OCI-M2 (cell line): ENCODE data around the gene MYO5A.
"Not testable (repeated sequence)": the region's sequence is repeated elsewhere in the genome, so short reads cannot be mapped to it uniquely, and the experiment has no call there.

ENCODE experiments used
- DNase-seq: peaks from one replicate; lab custom pipeline; 2025; ENCODE audit not compliant: unreplicated experiment; lab: John Stamatoyannopoulos, UW

Gene MYO5A

GRCh38 chr15:52294881-52295420 is 233.7 kb downstream of the MYO5A start:
- no peak for DNase-seq

- no peak for DNase-seq
Observed at GRCh38 chr15:52292780-52293392, 235.8 kb downstream of the MYO5A start.

- DNase-seq = no peak
Observed at GRCh38 chr15:52291204-52291603, 237.5 kb downstream of the MYO5A start.

DNA sequence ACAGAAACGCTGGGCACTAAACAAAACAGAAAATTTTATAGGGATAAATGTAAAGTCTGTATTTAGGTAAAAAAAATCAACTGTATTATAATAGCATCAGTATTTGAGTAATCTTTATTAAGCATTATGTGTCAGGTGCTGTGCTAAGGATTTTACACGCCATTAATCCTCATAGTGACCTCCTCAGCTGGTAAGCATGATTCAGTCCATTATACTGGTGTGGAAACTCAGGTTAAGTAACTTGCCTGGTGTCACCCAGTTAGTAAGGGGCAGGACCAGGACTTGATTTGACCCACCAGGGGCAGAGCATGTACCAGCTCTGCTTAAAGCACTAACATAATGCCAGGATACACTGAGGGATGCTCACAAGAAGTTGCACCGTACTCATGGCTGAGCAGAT is 237.9 kb downstream of the MYO5A start:
- no peak for DNase-seq

DNA sequence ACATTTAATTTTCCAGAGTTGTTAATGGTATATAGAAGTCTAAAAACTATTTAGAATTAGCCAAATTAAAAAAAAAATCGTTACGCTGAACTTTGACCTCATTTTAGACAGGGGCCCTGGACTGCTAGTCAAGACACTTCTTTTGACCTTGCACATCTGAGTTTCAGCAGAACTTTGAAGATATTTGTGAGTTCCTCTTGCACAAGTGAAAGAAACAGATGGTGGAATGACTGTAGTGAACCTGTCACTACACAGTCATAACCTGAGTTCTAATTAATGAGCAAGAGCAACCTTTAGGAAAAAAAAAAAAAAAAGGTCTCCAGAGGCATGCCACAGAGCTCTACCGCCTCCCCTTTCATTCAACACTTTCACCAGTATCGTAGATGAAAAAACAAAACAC is 238.4 kb downstream of the MYO5A start:
- no peak for DNase-seq

- DNase-seq = no peak
Observed at GRCh38 chr15:52289629-52290081, 239.0 kb downstream of the MYO5A start.

GRCh38 chr15:52288986-52289385 is 239.7 kb downstream of the MYO5A start:
- DNase-seq = no peak

GRCh38 chr15:52288051-52288942 is 240.4 kb downstream of the MYO5A start:
- no peak for DNase-seq

DNA sequence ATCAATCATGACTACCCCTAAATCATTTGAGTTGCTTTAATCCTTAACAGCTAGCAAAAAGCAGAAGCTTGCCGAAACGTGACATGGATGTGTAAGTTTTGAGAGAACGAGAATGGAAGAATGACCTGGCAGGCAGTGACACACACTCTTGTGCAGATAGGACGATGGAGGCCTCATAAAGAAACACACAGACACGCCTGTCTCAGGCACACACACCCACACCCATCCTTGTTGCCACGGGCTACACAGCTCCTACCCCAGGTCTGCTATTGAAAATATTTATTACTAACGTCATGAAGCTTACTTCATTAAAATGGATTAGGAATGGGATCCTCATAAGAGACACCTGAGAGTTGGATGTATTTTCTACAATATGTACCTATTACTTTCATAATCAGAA is 241.6 kb downstream of the MYO5A start:
- no peak for DNase-seq

- not testable (repeated sequence) for DNase-seq
Observed at GRCh38 chr15:52285941-52286340, 242.7 kb downstream of the MYO5A start.

GRCh38 chr15:52284164-52284563 is 244.5 kb downstream of the MYO5A start:
- no peak for DNase-seq

DNA sequence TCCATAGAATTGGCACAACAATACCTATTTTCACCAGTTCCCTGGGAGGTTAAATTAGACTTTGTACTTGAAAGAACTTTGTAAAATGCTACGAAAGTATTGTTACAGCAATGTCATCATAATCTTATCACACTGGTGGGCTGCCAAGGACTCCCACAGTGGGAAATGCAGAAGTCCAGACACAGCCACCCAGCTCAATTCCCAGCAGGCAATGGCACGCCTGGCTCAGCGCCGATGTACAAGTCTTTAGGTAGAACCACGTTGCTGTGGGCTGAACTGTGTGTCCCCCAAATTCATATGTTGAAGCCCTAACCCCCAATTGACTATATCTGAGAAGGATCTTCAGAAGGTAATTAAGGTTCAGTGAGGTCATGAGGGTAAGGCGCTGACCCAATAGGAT is 245.4 kb downstream of the MYO5A start:
- no peak for DNase-seq

DNA sequence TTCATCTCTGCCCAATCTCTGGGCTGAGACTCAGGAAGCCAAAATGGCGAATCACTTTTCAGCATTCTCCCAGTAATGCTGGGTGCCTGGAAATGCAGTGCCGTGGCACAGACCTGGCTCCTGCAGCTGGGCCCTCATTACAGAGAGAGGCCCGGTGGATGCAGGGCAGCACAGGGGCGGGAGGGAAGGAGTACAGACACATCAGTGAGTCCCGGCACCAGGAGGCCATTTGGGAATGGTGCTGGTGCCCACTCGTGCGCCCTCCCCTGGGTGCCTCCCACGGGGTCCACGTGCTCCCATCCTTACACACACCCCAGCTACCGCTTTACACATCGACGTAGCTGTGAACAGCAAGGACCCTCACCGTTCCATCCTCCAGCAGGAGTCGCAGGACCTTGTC is 246.3 kb downstream of the MYO5A start:
- DNase-seq = no peak

- no peak for DNase-seq
Observed at GRCh38 chr15:52281085-52282035, 247.3 kb downstream of the MYO5A start.

DNA sequence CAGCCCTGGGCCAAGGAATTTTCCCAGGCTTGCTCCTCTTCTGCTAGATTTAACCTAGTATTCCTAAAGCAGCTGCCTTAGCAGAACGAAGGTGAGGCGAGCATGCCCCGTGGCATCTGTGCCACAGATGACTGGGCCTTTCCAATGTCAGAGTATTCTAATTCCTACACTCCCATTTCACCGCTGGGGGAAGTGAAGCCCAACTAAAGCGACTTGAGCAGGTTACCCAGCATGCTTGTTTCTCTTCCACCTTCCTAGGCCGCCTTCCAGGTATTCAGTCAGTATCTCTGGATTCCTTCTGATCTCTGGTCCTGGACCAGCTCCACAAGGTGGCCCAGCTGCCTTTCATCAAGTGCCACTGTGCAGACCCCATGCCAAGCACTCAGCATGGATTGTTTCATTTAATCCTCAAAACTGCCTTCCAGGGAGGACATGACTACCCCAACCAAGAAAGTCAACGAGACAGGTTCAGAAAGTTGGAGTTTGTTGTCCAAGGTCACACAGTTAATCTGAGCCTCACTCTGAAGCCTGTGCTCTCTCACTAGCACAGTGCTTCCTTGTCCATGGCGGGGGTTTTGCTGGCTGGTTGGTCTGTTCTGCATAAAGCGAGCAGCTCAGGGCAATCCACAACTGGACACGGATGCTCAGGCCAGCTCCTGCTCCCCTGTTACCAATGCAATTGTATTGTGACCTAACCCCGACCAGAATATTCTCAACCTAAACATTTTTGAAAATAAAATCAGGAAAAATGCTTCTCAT is 248.2 kb downstream of the MYO5A start:
- no peak for DNase-seq

- DNase-seq = no peak
Observed at GRCh38 chr15:52278636-52279367, 249.9 kb downstream of the MYO5A start.

GRCh38 chr15:52278135-52278534 is 250.5 kb downstream of the MYO5A start:
- no peak for DNase-seq

DNA sequence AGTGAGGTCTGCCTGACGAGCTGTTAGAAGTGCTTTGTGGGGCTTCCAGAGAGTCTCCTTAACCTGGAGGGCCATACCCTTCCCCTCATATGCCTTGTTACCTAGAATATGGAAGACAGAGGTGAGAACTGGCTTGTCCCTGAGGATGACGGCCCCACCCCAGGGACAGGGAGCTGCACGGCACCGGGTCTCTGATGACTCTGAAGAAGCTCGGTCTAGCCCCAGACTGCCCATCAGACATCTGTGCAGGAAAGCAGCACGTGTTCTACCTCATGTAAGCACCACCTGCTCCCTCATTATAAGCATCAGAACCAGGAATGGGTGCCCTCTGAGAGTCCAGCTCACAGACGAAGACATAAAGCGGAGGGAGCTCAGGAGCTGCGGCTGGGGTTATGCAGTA is 251.1 kb downstream of the MYO5A start:
- DNase-seq = no peak

GRCh38 chr15:52276256-52276770 is 252.4 kb downstream of the MYO5A start:
- DNase-seq = no peak
